Activated CD4-positive, alpha-beta memory T cell treated with anti-CD3 and anti-CD28 coated beads, Interleukin-2, amount 10 ng/mL, durations not matched to agents 7 days and 5 days (primary cell): Measurements from ENCODE around the gene GBX2. TPM values are rescaled to one million over a fixed set of nuclear protein-coding genes. Genes with fewer than 3 reads are reported as not detected.

Experiments
- CTCF ChIA-PET: fragments of 350-600 bp; sonication (Branson Sonifier 250); formaldehyde crosslinking; loops from one replicate; lab custom pipeline; 2021; ENCODE audit warnings: antibody characterized with exemption, inconsistent platforms; lab: Charles Lee
- POLR2A ChIA-PET: fragments of 350-600 bp; sonication (Branson Sonifier 250); formaldehyde crosslinking; loops from one replicate; lab custom pipeline; 2021; ENCODE audit warnings: antibody characterized with exemption; lab: Charles Lee
- DNase-seq: peaks from one replicate; pipeline ENCODE4 v3.0.0-alpha.2; 2020
- H3K27ac Mint-ChIP-seq: one replicate; pipeline ENCODE4 v1.8.0; 2021; ENCODE audit warnings: mild to moderate bottlenecking, mixed read lengths
- H3K27me3 Mint-ChIP-seq: one replicate; pipeline ENCODE4 v1.8.0; 2021; ENCODE audit warnings: mixed read lengths
- H3K36me3 Mint-ChIP-seq: one replicate; pipeline ENCODE4 v1.8.0; 2021; ENCODE audit warnings: low read depth, mixed read lengths
- H3K4me1 Mint-ChIP-seq: one replicate; pipeline ENCODE4 v1.8.0; 2021; ENCODE audit warnings: mixed read lengths
- H3K4me3 Mint-ChIP-seq: one replicate; pipeline ENCODE4 v1.8.0; 2021; ENCODE audit warnings: mild to moderate bottlenecking, mixed read lengths
- H3K9me3 Mint-ChIP-seq: one replicate; pipeline ENCODE4 v1.8.0; 2021; ENCODE audit warnings: mixed read lengths
- total RNA-seq, 2 experiments: library from RNA; stranded (reverse); gene quantifications; one replicate each; pipeline ENCODE4 v1.2.3, GENCODE V29; 2021

GBX2 gene
- total RNA-seq, 2 experiments from 2014 or later = not detected

- Mint-ChIP-seq H3K4me3 (no peak overlapping the region), H3K9me3 (no peaks in the 10 kb centered on the region), H3K36me3 (no peaks in the 10 kb centered on the region), H3K4me1 (no peaks in the 10 kb centered on the region), H3K27me3 (no peaks in the 10 kb centered on the region), H3K27ac (no peak overlapping the region)
- POLR2A ChIA-PET = no interaction called here
- CTCF ChIA-PET = no interaction called here
- DNase-seq = no peak
Measured at GRCh38 chr2:236205867-236206645, 37.9 kb upstream of the GBX2 start.

GRCh38 chr2:236204953-236205352, 36.8 kb upstream of the GBX2 start:
- Mint-ChIP-seq H3K27ac (no peak overlapping the region), H3K4me3 (no peak overlapping the region), H3K36me3 (no peaks in the 10 kb centered on the region), H3K27me3 (peaks cover 2% of the 10 kb centered on the region), H3K9me3 (no peaks in the 10 kb centered on the region), H3K4me1 (no peaks in the 10 kb centered on the region)
- POLR2A ChIA-PET = no interaction called here
- no peak for DNase-seq
- CTCF ChIA-PET = no interaction called here

GRCh38 chr2:236200378-236200777, 32.2 kb upstream of the GBX2 start:
- H3K4me1 Mint-ChIP-seq = no peaks in the 10 kb centered on the region
- H3K9me3 Mint-ChIP-seq = no peaks in the 10 kb centered on the region
- ChIA-PET CTCF (no interaction called here), POLR2A (no interaction called here)
- peaks cover 2% of the 10 kb centered on the region for H3K27me3 Mint-ChIP-seq
- no peak for DNase-seq
- no peaks in the 10 kb centered on the region for H3K36me3 Mint-ChIP-seq
- no peak overlapping the region for H3K4me3 Mint-ChIP-seq
- no peak overlapping the region for H3K27ac Mint-ChIP-seq

GRCh38 chr2:236196366-236196765, 28.2 kb upstream of the GBX2 start:
- H3K36me3 Mint-ChIP-seq = no peaks in the 10 kb centered on the region
- H3K4me3 Mint-ChIP-seq = no peak overlapping the region
- no peak overlapping the region for H3K27ac Mint-ChIP-seq
- H3K27me3 Mint-ChIP-seq = peaks cover 2% of the 10 kb centered on the region
- DNase-seq = no peak
- H3K4me1 Mint-ChIP-seq = no peaks in the 10 kb centered on the region
- no peaks in the 10 kb centered on the region for H3K9me3 Mint-ChIP-seq
- ChIA-PET POLR2A (no interaction called here), CTCF (no interaction called here)

- Mint-ChIP-seq H3K27me3 (peaks cover under 1% of the 10 kb centered on the region), H3K36me3 (no peaks in the 10 kb centered on the region), H3K27ac (no peak overlapping the region), H3K4me3 (no peak overlapping the region), H3K4me1 (no peaks in the 10 kb centered on the region), H3K9me3 (no peaks in the 10 kb centered on the region)
- CTCF ChIA-PET = no interaction called here
- DNase-seq = no peak
- POLR2A ChIA-PET = no interaction called here
Measured at GRCh38 chr2:236195726-236196125, 27.5 kb upstream of the GBX2 start.

GRCh38 chr2:236194786-236195185, 26.6 kb upstream of the GBX2 start:
- Mint-ChIP-seq H3K27ac (no peak overlapping the region), H3K4me3 (no peak overlapping the region), H3K27me3 (no peaks in the 10 kb centered on the region), H3K36me3 (no peaks in the 10 kb centered on the region), H3K9me3 (no peaks in the 10 kb centered on the region), H3K4me1 (no peaks in the 10 kb centered on the region)
- CTCF ChIA-PET = no interaction called here
- POLR2A ChIA-PET = interaction anchor here (0.6 kb wide), 1 partner anchor 1320 kb away, joined by 3 read pairs; no protein-coding TSS in a partner anchor
- no peak for DNase-seq

- Mint-ChIP-seq H3K27me3 (no peaks in the 10 kb centered on the region), H3K9me3 (no peaks in the 10 kb centered on the region), H3K4me3 (no peak overlapping the region), H3K4me1 (no peaks in the 10 kb centered on the region), H3K36me3 (no peaks in the 10 kb centered on the region), H3K27ac (no peak overlapping the region)
- POLR2A ChIA-PET = no interaction called here
- CTCF ChIA-PET = no interaction called here
- DNase-seq = no peak
Measured at GRCh38 chr2:236193026-236193425, 24.8 kb upstream of the GBX2 start.

- no peaks in the 10 kb centered on the region for H3K27me3 Mint-ChIP-seq
- H3K36me3 Mint-ChIP-seq = no peaks in the 10 kb centered on the region
- ChIA-PET CTCF (no interaction called here), POLR2A (no interaction called here)
- no peak overlapping the region for H3K4me3 Mint-ChIP-seq
- DNase-seq = no peak
- H3K27ac Mint-ChIP-seq = no peak overlapping the region
- no peaks in the 10 kb centered on the region for H3K4me1 Mint-ChIP-seq
- H3K9me3 Mint-ChIP-seq = no peaks in the 10 kb centered on the region
Measured at GRCh38 chr2:236190674-236191073, 22.5 kb upstream of the GBX2 start.

- peaks cover 11% of the 10 kb centered on the region for H3K27me3 Mint-ChIP-seq
- H3K36me3 Mint-ChIP-seq = no peaks in the 10 kb centered on the region
- peaks cover 2% of the 10 kb centered on the region for H3K4me1 Mint-ChIP-seq
- H3K27ac Mint-ChIP-seq = no peak overlapping the region
- H3K9me3 Mint-ChIP-seq = no peaks in the 10 kb centered on the region
- no peak for DNase-seq
- H3K4me3 Mint-ChIP-seq = no peak overlapping the region
- ChIA-PET POLR2A (no interaction called here), CTCF (no interaction called here)
Measured at GRCh38 chr2:236184701-236185100, 16.5 kb upstream of the GBX2 start.

GRCh38 chr2:236180831-236181453, 12.8 kb upstream of the GBX2 start:
- Mint-ChIP-seq H3K9me3 (no peaks in the 10 kb centered on the region), H3K27me3 (peaks cover 30% of the 10 kb centered on the region), H3K4me1 (peaks cover 2% of the 10 kb centered on the region), H3K27ac (no peak overlapping the region), H3K4me3 (no peak overlapping the region), H3K36me3 (no peaks in the 10 kb centered on the region)
- peak; percentile 42 for DNase-seq
- CTCF ChIA-PET = interaction anchor here (1.0 to 7.7 kb wide), 5 partner anchors 8 to 414 kb away, joined by 4 to 56 read pairs (median 6); no protein-coding TSS in a partner anchor
- POLR2A ChIA-PET = no interaction called here

- H3K9me3 Mint-ChIP-seq = no peaks in the 10 kb centered on the region
- H3K27ac Mint-ChIP-seq = no peak overlapping the region
- ChIA-PET CTCF (interaction anchor here (0.6 to 7.7 kb wide), 7 partner anchors 9 to 414 kb away, joined by 3 to 56 read pairs (median 4); no protein-coding TSS in a partner anchor), POLR2A (no interaction called here)
- peaks cover 2% of the 10 kb centered on the region for H3K4me1 Mint-ChIP-seq
- H3K4me3 Mint-ChIP-seq = no peak overlapping the region
- DNase-seq = no peak
- peaks cover 35% of the 10 kb centered on the region for H3K27me3 Mint-ChIP-seq
- no peaks in the 10 kb centered on the region for H3K36me3 Mint-ChIP-seq
Measured at GRCh38 chr2:236180076-236180816, 12.1 kb upstream of the GBX2 start.

- H3K36me3 Mint-ChIP-seq = no peaks in the 10 kb centered on the region
- H3K9me3 Mint-ChIP-seq = no peaks in the 10 kb centered on the region
- ChIA-PET POLR2A (no interaction called here), CTCF (interaction anchor here (0.6 to 7.7 kb wide), 4 partner anchors 10 to 414 kb away, joined by 3 to 56 read pairs (median 4); no protein-coding TSS in a partner anchor)
- H3K27me3 Mint-ChIP-seq = peaks cover 43% of the 10 kb centered on the region
- no peak overlapping the region for H3K4me3 Mint-ChIP-seq
- H3K27ac Mint-ChIP-seq = no peak overlapping the region
- no peak for DNase-seq
- peaks cover 2% of the 10 kb centered on the region for H3K4me1 Mint-ChIP-seq
Measured at GRCh38 chr2:236179236-236180075, 11.3 kb upstream of the GBX2 start.
